Psoas muscle (tissue), 8 donors: ENCODE data around the gene JUND. TPM values are rescaled to one million over a fixed set of nuclear protein-coding genes. Genes with fewer than 3 reads are reported as not detected.

Source experiments
- ATAC-seq, 4 donors: fragments of 200-7000 bp; cut with Tn5 transposase; one replicate each; pipeline ENCODE4 v1.9.1; 2020; ENCODE audit warnings: moderate library complexity in 3 of 4, mild to moderate bottlenecking in 2 of 4
- DNase-seq, 2 donors: peaks; one replicate each; pipeline ENCODE4 v3.0.0-alpha.2; 2020
- H3K27ac ChIP-seq: fragments of 200-600 bp; one replicate; pipeline ENCODE4 v1.8.0; 2022
- H3K27me3 ChIP-seq, 3 donors: fragments of 200-600 bp in 1 of 3; one replicate each; pipeline versions ENCODE4 v1.6.1 to v1.8.0; 2013 to 2022; ENCODE audit warnings: low read length in 2 of 3, mild to moderate bottlenecking in 2 of 3, moderate library complexity in 1 of 3; ENCODE audit not compliant: insufficient read depth in 3 of 3
- H3K36me3 ChIP-seq, 2 donors: fragments of 200-600 bp in 1 of 2; one replicate each; pipeline versions ENCODE4 v1.6.1 to v1.8.0; 2013 to 2022; ENCODE audit warnings: low read depth in 1 of 2, mild to moderate bottlenecking in 1 of 2, moderate library complexity in 1 of 2; ENCODE audit not compliant: insufficient read depth in 1 of 2
- H3K4me1 ChIP-seq: fragments of 200-600 bp; one replicate; pipeline ENCODE4 v1.8.0; 2022
- H3K4me3 ChIP-seq: fragments of 200-600 bp; one replicate; pipeline ENCODE4 v1.8.0; 2022; ENCODE audit warnings: mild to moderate bottlenecking
- H3K9me3 ChIP-seq: fragments of 200-600 bp; one replicate; pipeline ENCODE4 v1.8.0; 2022
- WGBS, 3 donors: extraction: QIAGEN DNeasy Blood & Tissue Kit; methylation state at CpG; one replicate each; pipeline versions ENCODE4 v1.1.6 to v1.1.7; 2013; 5-methylcytosine and 5-hydroxymethylcytosine counted together
- intact Hi-C, 2 donors: fragments of 100-400 bp; cut with DNase I; formaldehyde crosslinking; loops; one replicate each; pipeline versions ENCODE4 v1.11.0 to v1.14.2; 2022
- polyA plus RNA-seq, 3 donors: library from polyadenylated mRNA; stranded (reverse); fragments of 200-250 nt; gene quantifications; one replicate each; pipeline ENCODE4 v1.2.3, GENCODE V29; 2013
- total RNA-seq, 4 donors: library from RNA; stranded (reverse); fragmentation: NEBNext Ultra II Directional in 2 of 4; extraction: Animal tissue kit (Norgen Biotek cat#: 25700) in 2 of 4; gene quantifications; one replicate each; pipeline versions ENCODE4 v1.2.1 to v1.2.4, GENCODE V29; 2021 to 2023
- TF ChIP-seq, protein P1 (sequence below): fragments of 200-600 bp; IDR thresholded peaks from one replicate; pipeline ENCODE4 v1.8.0; 2022; ENCODE audit warnings: antibody characterized with exemption
- donor health status: healthy with polysubstance abuse.
- donor health status: DM: no; HTN: no; CAD: no; lungs with moderate emphysema.
- donor health status: Bipolar disorder and iron deficiency.
- donor health status: healthy.
- donor health status: DM: yes; HTN: yes; CAD: no.
- donor health status: DM: no; HTN: no; CAD: no.
- donor health status: DM: no; HTN: no; CAD: no.
- donor health status: DM: yes; HTN: yes; CAD: no.

The JUND gene
- total and polyA plus RNA-seq, 7 donors = 22.7 to 77.1 (median 68.0) TPM

GRCh38 chr19:18254546-18255503, 26.6 kb downstream of the JUND start:
- Histone ChIP-seq H3K27ac (no peak overlapping the region), H3K36me3 (no peaks in the 10 kb centered on the region), H3K9me3 (no peaks in the 10 kb centered on the region), H3K27me3 (no peaks in the 10 kb centered on the region), H3K4me3 (no peak overlapping the region), H3K4me1 (no peaks in the 10 kb centered on the region)
- DNase-seq (no peak), ATAC-seq (no peak)
- intact Hi-C loops = loop anchor here in 1 of 2 donors (5.0 to 10.0 kb wide), 2 partner anchors 143 to 160 kb away; partner anchors contain the start of gene SSBP4
- TF ChIP-seq, protein P1, sequence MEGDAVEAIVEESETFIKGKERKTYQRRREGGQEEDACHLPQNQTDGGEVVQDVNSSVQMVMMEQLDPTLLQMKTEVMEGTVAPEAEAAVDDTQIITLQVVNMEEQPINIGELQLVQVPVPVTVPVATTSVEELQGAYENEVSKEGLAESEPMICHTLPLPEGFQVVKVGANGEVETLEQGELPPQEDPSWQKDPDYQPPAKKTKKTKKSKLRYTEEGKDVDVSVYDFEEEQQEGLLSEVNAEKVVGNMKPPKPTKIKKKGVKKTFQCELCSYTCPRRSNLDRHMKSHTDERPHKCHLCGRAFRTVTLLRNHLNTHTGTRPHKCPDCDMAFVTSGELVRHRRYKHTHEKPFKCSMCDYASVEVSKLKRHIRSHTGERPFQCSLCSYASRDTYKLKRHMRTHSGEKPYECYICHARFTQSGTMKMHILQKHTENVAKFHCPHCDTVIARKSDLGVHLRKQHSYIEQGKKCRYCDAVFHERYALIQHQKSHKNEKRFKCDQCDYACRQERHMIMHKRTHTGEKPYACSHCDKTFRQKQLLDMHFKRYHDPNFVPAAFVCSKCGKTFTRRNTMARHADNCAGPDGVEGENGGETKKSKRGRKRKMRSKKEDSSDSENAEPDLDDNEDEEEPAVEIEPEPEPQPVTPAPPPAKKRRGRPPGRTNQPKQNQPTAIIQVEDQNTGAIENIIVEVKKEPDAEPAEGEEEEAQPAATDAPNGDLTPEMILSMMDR = no peak
- WGBS, 3 donors = 18 to 25% (median 22%) methylated on average over 24 of the region's 24 CpGs

DNA sequence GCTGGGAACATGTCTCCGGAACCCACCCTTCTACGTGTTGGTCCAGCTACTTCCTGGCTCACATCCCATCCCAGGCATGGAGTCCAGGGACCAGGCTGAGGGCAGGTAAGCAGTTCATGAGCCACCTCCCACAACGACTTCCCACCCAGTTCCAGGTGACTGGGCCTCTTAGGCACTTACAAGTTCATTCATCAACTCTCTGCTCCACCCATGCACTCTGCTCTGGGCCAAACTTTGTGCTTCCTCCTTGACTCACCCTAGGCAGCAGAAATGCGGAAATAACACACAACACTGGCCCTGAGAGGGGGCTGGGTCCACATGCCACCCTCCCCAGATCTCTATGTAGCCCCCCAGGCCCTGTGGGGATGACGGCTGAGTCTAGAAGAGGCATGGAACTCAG, 27.7 kb downstream of the JUND start:
- H3K27ac ChIP-seq = no peak overlapping the region
- 48 to 53% (median 51%) methylated on average over 5 of the region's 5 CpGs for WGBS, 3 donors
- intact Hi-C loops = loop anchor here (2.0 to 10.0 kb wide), 3 partner anchors 141 to 161 kb away; partner anchors contain the start of gene SSBP4 (in 1 of the 2)
- peak in 1 of 4 donors; percentile 3 for ATAC-seq
- H3K36me3 ChIP-seq = no peaks in the 10 kb centered on the region
- no peaks in the 10 kb centered on the region for H3K4me1 ChIP-seq
- TF ChIP-seq, protein P1 = no peak
- DNase-seq = no peak
- H3K9me3 ChIP-seq = no peaks in the 10 kb centered on the region
- no peak overlapping the region for H3K4me3 ChIP-seq
- H3K27me3 ChIP-seq = no peaks in the 10 kb centered on the region

GRCh38 chr19:18253130-18253529, 28.3 kb downstream of the JUND start:
- no peak for ATAC-seq
- no peak for DNase-seq
- 77 to 85% (median 84%) methylated on average over 4 of the region's 4 CpGs for WGBS, 3 donors
- Histone ChIP-seq H3K9me3 (no peaks in the 10 kb centered on the region), H3K36me3 (no peaks in the 10 kb centered on the region), H3K27ac (no peak overlapping the region), H3K27me3 (no peaks in the 10 kb centered on the region), H3K4me3 (no peak overlapping the region), H3K4me1 (no peaks in the 10 kb centered on the region)
- TF ChIP-seq, protein P1 = no peak
- intact Hi-C loops = loop anchor here (2.0 to 10.0 kb wide), 3 partner anchors 140 to 162 kb away; partner anchors contain the start of gene SSBP4 (in 1 of the 2)

- no peaks in the 10 kb centered on the region for H3K9me3 ChIP-seq
- H3K36me3 ChIP-seq = no peaks in the 10 kb centered on the region
- H3K4me3 ChIP-seq = no peak overlapping the region
- TF ChIP-seq, protein P1 = no peak
- no peaks in the 10 kb centered on the region for H3K4me1 ChIP-seq
- H3K27ac ChIP-seq = no peak overlapping the region
- DNase-seq (no peak), ATAC-seq (no peak)
- intact Hi-C loops = loop anchor here (1.0 to 10.0 kb wide), 4 partner anchors 44 to 162 kb away; partner anchors contain the start of gene SSBP4 (in 1 of the 2)
- WGBS, 3 donors = 70 to 76% (median 72%) methylated on average over 7 of the region's 7 CpGs
- no peaks in the 10 kb centered on the region for H3K27me3 ChIP-seq
Observed at GRCh38 chr19:18252370-18252717, 29.1 kb downstream of the JUND start.
